Endothelial cell of umbilical vein (primary cell): Measurements from ENCODE around the gene EDN1.

ENCODE experiments used
- CTCF ChIP-seq, 2 donors: IDR thresholded peaks; 1 replicate in 1 of 2; 2 replicates in 1 of 2; pipeline ENCODE4 v1.5.1; 2011; ENCODE audit warnings: low read length in 2 of 2, mild to moderate bottlenecking in 2 of 2, moderate library complexity in 2 of 2, control low read depth in 1 of 2, inconsistent platforms in 1 of 2, low read depth in 1 of 2; ENCODE audit not compliant: insufficient read depth in 1 of 2; ENCODE audit errors: extremely low read depth in 1 of 2
- EZH2 ChIP-seq: IDR thresholded peaks from 2 replicates; pipeline ENCODE4 v1.6.1; 2012; ENCODE audit warnings: borderline replicate concordance, low read depth, mild to moderate bottlenecking, moderate library complexity, low read length, inconsistent platforms; ENCODE audit not compliant: severe bottlenecking
- JUN ChIP-seq: IDR thresholded peaks from 2 replicates; pipeline ENCODE4 v1.6.1; 2011; ENCODE audit warnings: borderline replicate concordance, low read depth; ENCODE audit not compliant: insufficient read length, insufficient read depth
- MAX ChIP-seq: IDR thresholded peaks from 2 replicates; pipeline ENCODE4 v1.6.1; 2011; ENCODE audit not compliant: insufficient read depth, insufficient read length
- MYC ChIP-seq: IDR thresholded peaks from one replicate; pipeline ENCODE4 v1.6.1; 2011; ENCODE audit warnings: mild to moderate bottlenecking, low read depth, low read length
- POLR2A ChIP-seq: IDR thresholded peaks from 2 replicates; pipeline ENCODE4 v1.6.1; 2012; ENCODE audit warnings: low read depth, mild to moderate bottlenecking, control low read depth, low read length
- POLR2AphosphoS5 ChIP-seq: IDR thresholded peaks from 2 replicates; pipeline ENCODE4 v1.6.1; 2012; ENCODE audit warnings: low read depth, mild to moderate bottlenecking, control low read depth, low read length, moderate library complexity; ENCODE audit not compliant: insufficient read depth

- no peak for TF ChIP-seq CTCF (IDR thresholded peaks at IDR 0.05; ENCODE audit: extremely low read depth in 1 of 2, insufficient read depth in 1 of 2, low read depth in 1 of 2, low read length in 2 of 2)
- TF ChIP-seq POLR2A: no peak
- no peak for TF ChIP-seq EZH2
- TF ChIP-seq MYC: no peak
- TF ChIP-seq POLR2AphosphoS5: no peak
- no peak for TF ChIP-seq MAX
- no peak for TF ChIP-seq JUN
Measured at GRCh38 chr6:12339808-12340487, 49.8 kb downstream of the EDN1 start.
